GM13977 (cell line): ENCODE results near the gene ATP1A4.
"Not testable (repeated sequence)": the region's sequence is repeated elsewhere in the genome, so short reads cannot be mapped to it uniquely, and the experiment has no call there.

ENCODE experiments used
- DNase-seq: peaks from one replicate; pipeline ENCODE4 v3.0.0; 2012; ENCODE audit warnings: low spot score
- in situ Hi-C: fragments of 300-500 bp; cut with MboI; formaldehyde crosslinking; loops from one replicate; pipeline ENCODE4 v1.12.0; 2022; ENCODE audit warnings: low sequenced_read_pairs, low pct_unique_long_range_greater_than_20kb, mixed read lengths, inconsistent platforms; ENCODE audit not compliant: unreplicated experiment
- TF ChIP-seq, protein P1 (sequence below): IDR thresholded peaks from 2 replicates; pipeline ENCODE4 v1.5.1; 2012; ENCODE audit warnings: mild to moderate bottlenecking, control low read depth; ENCODE audit not compliant: insufficient read depth; ENCODE audit errors: extremely low read depth, missing control alignments

The ATP1A4 gene

DNA sequence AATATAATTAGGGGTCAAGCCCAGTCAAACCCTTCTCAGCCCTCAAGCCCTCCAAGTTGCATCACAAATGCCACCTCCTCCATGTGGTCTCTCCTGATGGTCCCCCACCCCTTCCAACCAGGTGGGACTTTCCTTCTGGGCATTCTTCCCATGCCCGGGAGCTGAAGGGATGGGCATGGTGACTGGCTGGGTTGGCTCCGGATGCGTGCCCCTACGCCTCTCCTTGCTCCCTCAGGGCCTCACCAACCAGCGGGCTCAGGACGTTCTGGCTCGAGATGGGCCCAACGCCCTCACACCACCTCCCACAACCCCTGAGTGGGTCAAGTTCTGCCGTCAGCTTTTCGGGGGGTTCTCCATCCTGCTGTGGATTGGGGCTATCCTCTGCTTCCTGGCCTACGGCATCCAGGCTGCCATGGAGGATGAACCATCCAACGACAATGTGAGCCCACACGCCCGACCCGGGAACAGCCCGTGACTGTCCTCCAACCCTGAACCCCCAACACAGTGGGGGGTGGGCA lies 28.4 kb upstream of the ATP1A4 start:
- in situ Hi-C loops, result no loop called here
- DNase-seq, result no peak
- TF ChIP-seq, protein P1, sequence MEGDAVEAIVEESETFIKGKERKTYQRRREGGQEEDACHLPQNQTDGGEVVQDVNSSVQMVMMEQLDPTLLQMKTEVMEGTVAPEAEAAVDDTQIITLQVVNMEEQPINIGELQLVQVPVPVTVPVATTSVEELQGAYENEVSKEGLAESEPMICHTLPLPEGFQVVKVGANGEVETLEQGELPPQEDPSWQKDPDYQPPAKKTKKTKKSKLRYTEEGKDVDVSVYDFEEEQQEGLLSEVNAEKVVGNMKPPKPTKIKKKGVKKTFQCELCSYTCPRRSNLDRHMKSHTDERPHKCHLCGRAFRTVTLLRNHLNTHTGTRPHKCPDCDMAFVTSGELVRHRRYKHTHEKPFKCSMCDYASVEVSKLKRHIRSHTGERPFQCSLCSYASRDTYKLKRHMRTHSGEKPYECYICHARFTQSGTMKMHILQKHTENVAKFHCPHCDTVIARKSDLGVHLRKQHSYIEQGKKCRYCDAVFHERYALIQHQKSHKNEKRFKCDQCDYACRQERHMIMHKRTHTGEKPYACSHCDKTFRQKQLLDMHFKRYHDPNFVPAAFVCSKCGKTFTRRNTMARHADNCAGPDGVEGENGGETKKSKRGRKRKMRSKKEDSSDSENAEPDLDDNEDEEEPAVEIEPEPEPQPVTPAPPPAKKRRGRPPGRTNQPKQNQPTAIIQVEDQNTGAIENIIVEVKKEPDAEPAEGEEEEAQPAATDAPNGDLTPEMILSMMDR, result no peak

DNA sequence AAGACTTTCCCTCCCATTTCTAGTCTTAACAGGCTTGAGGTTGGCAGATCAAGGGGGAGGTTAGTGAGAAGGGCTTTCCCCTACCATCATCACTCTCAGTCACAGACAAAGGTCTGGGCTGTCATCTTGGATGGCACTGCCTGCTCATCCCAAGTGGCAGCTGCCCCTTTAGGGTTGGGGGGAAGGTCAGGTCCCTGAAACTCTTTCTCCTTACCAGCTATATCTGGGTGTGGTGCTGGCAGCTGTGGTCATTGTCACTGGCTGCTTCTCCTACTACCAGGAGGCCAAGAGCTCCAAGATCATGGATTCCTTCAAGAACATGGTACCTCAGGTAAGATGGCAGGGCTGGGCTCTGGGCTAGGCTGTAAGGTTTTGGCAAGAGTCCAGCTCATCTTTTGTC lies 27.7 kb upstream of the ATP1A4 start:
- no peak for DNase-seq
- TF ChIP-seq, protein P1, result no peak
- in situ Hi-C loops, result no loop called here

DNA sequence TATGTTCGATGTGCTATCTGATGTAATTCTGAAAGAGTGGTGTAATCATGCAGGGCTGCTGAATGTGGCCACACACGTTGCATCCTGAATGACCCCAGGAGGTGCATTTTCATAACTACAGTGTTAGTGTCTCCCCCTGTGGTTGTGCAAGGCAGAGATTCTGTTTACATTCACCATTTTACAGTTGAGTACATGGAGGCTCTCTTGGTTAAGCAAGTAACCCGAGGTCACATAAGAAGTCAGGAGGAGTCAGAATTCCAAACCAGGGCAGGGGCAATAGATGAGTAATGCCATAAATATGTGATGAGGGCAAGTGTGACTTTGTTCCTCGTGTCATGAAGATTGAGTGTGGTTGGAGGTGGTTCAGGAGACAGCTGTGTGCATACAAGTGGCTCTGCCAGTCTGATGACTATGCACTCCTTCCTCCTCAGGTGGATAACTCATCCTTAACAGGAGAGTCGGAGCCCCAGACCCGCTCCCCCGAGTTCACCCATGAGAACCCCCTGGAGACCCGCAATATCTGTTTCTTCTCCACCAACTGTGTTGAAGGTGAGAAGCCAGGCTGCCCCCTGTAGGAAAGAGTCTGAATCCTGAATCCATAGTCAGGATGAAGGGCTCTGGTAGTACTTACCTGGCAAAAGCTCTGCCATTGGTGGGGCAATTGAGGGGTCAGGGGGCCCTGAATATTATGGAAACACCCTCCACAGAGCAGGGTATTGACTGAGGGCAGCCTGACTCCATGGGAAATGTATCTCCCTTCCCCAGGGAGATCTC lies 26.5 kb upstream of the ATP1A4 start:
- DNase-seq, result no peak
- in situ Hi-C loops, result no loop called here
- TF ChIP-seq, protein P1, result no peak

DNA sequence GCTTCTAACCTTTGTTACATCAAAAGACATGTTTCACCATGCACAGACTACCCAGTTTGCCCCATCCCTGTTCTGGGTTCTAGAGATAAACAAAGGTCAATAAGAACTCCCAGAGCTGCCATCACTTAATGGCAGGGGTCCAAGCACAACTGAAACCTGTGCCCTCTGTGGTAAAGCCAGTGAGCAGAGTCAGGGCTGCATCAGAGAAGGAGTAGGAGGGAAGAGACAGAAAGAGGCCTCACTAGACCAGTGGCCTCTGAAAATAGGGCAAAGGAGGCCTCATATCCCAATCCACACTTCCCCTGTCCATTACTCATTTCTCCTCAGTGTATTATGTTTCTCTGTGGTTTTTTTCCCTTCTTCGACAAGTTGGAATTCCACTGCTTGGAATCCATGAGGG lies 25.7 kb upstream of the ATP1A4 start:
- DNase-seq, result no peak
- in situ Hi-C loops, result no loop called here
- TF ChIP-seq, protein P1, result no peak

DNA sequence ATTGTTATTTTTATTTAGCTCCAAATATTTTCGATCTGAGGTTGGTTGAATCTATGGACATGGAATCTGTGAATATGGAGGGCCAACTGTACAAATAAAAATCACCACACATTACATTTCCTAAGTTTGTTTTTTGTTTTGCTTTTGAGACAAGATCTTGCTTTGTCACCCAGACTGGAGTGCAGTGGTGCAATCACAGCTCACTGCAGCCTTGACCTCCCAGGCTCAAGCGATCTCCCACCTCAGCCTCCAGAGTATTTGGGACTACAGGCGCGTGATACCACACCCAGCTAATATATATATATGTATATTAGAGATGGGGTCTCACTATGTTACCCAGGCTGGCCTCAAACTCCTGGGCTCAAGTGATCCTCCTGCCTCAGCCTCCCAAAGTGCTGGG lies 25.1 kb upstream of the ATP1A4 start:
- in situ Hi-C loops, DNase-seq: not testable (repeated sequence)

DNA sequence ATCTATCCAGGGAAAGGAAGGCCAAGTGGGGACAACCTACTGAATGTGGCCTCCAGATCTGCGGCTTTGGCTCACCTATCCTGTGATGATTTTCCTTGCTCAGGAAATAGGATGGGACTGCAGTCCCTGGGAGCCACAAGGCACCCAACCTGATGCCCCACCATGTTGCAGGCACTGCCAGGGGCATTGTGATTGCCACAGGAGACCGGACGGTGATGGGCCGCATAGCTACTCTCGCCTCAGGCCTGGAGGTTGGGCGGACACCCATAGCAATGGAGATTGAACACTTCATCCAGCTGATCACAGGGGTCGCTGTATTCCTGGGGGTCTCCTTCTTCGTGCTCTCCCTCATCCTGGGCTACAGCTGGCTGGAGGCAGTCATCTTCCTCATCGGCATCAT lies 24.0 kb upstream of the ATP1A4 start:
- DNase-seq, result no peak
- in situ Hi-C loops, result no loop called here
- TF ChIP-seq, protein P1, result no peak

DNA sequence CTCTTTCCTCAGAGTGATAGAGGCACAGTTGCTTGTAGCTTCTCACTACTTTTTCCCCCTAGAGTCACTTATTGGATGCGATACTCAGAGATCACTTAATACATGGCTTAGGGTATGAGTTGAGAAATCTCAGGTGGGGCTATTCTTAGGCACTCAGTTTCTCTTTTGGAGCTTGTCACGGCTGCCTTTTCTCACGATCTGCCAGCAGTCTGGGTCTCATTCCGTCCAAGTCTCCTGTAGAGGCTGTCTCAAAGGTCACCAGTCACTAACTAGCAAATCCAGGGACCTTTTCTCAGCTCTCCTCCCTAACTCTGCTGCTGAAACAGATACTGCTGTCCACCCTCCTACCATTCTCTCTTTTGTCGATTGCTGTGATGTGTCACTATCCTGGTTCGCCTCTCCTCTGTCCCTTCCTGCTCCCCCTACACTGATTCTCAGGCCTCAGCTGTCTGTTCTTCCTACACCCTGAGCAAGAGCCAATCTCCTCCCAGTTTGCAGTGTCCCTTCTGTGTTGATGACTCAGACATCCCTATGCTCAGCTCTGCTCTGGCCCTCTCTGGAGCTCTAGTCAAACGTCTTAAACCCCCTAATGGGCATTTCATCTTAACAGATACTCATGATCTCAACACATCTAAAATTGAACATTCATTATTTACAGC lies 23.4 kb upstream of the ATP1A4 start:
- in situ Hi-C loops, result no loop called here
- no peak for DNase-seq
- TF ChIP-seq, protein P1, result no peak
